Stimulated activated CD4-positive, alpha-beta T cell treated with anti-CD3 and anti-CD28 coated beads, Interleukin-15, amount 100 ng/mL, for 24 hours (primary cell): Measurements from ENCODE around the gene NTHL1.

Experiments
- DNase-seq: peaks from one replicate; pipeline ENCODE4 v3.0.0-alpha.2; 2020

Gene NTHL1

DNA sequence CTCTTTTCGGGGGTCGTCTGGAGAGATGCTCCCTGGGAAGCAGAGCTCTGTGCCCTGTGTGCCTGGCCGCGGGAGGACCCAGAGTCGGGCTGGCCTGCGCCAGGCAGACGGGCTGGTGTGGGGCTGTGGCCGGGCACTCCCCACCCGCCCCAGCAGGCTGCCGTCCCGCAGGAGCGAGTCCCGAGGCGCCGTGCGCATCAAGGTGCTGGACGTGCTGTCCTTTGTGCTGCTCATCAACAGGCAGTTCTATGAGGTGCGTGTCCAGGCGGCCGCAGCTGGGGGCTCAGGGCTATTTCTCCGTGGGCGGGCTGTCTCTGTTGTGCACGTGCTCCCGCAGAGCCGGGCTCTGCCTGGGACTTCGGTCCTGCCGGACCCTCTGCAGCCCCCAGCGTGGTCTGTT lies 15.2 kb upstream of the NTHL1 start:
- DNase-seq = no peak

DNA sequence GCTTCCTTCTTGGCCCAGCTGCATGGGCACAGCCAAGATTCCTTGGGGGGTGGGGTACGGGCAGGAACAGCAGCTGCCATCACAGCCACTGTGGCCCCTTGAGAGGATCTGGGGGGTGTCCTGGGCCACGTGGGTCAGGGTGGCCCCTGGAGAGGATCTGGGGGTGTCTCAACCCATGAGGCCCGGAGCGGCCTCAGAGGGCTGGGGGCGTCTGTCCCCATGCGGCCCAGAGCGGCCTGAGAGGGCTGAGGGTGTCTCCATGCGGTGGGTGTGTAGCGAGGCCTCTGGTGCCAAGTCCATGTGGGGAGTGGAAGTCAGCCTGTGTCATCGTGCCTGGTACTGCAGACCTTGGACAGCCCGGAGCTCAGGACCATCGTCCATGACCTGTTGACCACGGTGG lies 13.9 kb upstream of the NTHL1 start:
- DNase-seq = no peak

GRCh38 chr16:2061023-2061422 lies 13.4 kb upstream of the NTHL1 start:
- no peak for DNase-seq

GRCh38 chr16:2060346-2060745 lies 12.7 kb upstream of the NTHL1 start:
- DNase-seq = no peak

DNA sequence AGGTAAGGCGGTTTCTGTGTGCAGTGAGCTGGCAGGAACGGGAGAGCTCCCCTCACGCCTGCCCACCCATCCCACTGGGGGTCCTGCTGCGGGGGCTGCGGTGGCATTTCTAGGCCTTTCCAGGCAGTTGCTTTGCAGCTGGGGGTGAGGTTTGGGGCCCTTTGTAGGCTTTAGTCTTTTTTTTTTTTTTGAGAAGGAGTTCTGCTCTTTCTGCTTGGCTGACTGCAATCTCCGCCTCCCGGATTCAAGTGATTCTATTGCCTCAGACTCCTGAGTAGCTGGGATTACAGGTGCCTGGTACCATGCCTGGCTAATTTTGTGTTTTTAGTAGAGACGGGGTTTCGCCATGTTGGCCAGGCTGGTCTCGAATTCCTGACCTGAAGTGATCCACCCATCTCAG lies 11.2 kb upstream of the NTHL1 start:
- no peak for DNase-seq

DNA sequence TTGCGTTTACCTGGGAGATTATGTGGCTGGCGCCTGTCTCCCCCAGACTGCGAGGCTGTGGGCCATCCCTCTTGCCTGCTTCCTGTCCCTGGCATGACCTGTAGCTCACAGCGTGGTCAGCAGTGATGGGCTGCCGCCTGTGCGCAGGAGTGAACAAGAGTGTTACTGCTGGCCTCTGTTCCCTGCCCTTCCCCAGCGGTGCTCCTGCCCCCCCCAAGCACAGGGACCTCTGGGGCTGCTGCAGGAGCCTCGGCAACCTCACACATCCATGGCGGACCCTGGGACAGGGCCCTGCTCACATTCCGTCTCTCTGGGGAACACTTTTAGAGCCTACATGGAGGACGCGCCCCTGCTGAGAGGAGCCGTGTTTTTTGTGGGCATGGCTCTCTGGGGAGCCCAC lies 10.8 kb upstream of the NTHL1 start:
- no peak for DNase-seq

DNA sequence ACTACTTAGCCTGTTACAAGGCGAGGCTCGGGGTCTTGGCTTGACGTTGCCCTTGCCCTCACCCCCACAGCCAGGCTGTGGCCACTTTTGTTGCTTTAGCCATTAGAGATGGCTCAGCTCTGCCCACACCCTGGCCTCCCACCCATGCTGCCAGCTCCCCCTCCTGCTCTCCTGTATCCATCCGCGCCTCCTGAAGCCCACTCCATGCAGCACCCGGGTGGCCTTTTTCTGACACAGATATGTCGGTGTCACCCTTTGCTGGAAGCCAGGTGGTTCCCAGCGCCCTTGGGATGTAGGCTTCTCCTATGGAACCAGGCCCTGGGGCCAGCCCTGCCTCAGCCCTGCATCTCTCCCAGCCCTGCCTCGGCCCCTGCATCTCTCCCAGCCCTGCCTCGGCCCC lies 9.8 kb upstream of the NTHL1 start:
- no peak for DNase-seq

DNA sequence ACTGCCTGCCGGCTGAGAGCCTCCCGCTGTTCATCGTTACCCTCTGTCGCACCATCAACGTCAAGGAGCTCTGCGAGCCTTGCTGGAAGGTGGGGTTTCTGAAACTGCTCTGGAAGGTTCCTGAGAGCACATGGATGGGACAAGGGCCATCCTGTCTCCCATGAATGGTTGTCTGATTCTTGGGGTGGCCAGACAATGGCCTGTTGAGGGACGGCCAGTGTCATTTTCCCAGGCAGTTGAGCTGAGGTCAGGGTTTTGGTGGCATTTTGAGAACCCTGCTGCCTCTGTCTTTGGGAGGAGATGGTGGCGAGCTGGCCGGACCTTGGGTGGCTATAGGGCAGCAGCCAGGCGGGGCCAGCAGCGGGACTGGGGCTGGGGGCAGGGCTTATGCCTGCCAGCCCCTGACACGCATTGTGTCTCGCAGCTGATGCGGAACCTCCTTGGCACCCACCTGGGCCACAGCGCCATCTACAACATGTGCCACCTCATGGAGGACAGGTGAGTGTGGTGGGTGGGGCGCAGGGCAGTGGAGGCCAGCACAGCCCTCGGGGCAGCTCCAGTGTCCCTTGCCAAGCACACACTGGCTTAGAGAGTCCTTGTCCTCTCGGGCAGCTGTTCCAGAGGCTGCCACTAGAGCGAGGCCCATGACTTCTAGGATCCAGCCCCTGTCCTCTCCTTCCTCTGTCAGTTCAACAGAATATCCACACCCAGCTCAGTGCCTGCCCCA lies 9.2 kb upstream of the NTHL1 start:
- DNase-seq = no peak

DNA sequence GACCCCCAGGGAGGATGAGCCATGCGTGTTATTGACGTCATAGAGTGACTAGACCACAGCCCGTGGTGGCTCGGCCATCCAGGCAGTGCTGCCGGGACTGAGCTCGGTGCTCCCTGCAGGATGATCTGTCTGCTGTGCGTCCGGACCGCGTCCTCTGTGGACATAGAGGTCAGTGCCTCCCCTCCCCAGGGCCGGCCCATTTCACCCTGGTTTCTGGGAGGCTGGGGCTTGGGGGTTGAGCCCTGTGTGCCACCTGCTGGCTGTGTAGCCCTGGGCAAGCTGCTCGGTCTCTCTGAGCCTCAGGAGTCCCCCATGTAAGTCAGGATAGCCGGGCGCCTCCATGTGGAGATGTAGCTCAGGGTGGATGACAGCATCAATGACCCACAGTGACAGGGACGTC lies 8.4 kb upstream of the NTHL1 start:
- no peak for DNase-seq

DNA sequence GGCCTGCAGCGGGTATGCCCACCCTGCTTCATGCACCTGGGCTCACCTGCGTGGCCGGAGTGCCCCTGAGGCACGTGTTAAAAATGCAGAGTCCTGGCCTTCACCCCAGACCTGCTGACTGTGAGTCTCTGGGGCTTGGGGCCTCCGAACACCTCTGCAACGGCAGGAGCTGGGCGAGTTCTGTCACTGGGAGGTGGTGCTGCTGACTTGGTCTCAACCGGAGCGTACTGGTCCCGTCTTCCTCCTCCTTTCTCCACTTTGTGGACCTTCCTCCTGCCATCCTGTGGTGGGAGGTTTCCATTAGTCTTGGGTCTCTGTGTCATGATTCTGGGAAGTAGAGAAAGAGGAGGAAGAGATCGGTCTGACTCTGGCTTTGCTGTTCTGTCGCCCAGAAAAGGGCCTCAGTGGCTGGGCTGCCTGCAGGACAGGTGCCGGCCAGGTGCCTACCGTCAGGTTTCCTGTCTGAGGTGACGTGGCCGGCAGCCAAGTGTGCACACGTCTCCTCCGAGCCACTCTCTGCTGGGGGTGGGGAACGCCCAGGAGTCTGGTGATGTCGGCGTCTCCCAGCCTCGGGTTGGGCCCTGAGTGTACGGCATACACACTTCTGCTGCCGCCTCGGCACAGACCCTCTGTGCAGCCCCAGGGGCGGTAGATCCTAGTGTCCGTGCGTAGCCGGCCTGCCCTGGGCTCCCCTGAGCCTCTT lies 7.1 kb upstream of the NTHL1 start:
- DNase-seq = no peak

DNA sequence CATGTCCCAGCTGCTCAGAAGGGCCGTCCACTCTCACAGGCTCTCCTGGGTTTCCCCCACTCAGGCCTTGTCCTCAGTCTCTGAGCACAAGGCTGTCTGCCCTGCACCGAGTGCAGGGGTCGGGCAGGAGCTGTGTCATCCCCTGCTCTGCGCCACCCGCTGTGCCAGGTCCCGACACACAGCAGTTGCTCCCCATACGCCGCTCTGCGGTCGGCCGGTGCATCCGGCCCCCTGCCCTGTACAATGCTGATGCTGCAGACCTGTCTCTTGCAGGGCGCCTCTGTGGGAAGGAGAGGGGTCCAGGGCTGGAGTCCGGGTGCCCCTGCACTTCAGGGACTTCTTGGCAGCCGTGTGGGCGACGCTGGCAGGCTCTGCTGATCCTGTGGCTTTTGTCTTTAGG lies 6.3 kb upstream of the NTHL1 start:
- no peak for DNase-seq

DNA sequence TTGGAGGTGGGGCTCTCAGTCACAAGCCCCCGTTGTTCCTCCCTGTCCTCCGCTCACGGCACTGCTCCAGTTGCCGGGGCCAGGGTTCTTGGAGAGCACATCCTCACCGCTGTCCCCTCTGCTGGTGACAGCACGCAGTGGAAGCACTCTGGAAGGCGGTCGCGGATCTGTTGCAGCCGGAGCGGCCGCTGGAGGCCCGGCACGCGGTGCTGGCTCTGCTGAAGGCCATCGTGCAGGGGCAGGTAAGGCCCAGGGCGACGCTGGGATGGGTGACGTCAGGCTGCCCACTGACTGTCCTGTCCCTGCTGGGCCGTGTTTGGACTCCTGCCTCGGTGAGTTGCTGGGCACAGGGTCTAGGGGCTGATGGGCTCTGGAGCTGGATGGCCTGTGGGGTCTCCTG lies 5.6 kb upstream of the NTHL1 start:
- no peak for DNase-seq

GRCh38 chr16:2048116-2048543 lies 496 bp upstream of the NTHL1 start:
- no peak for DNase-seq

DNA sequence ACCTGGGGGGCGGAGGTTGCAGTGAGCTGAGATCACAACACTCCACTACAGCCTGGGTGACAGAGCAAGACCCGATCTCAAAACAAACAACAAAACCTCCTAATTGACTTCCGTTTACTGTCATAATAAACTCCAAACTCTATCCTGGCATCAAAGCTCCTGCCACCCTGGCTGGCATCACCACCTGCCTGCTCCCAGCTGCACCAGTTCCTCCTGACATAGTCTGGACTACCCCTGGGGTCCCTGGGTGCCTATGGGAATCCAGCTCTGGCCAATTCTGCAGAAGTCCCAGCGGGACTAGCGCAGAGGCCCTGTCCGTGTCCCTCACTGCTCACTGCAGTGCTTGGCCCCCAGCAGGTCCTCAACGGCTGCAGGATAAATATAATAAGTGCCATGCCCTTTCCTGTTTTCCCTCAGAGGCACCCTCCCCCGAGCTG lies 723 bp downstream of the NTHL1 start:
- DNase-seq = no peak

DNA sequence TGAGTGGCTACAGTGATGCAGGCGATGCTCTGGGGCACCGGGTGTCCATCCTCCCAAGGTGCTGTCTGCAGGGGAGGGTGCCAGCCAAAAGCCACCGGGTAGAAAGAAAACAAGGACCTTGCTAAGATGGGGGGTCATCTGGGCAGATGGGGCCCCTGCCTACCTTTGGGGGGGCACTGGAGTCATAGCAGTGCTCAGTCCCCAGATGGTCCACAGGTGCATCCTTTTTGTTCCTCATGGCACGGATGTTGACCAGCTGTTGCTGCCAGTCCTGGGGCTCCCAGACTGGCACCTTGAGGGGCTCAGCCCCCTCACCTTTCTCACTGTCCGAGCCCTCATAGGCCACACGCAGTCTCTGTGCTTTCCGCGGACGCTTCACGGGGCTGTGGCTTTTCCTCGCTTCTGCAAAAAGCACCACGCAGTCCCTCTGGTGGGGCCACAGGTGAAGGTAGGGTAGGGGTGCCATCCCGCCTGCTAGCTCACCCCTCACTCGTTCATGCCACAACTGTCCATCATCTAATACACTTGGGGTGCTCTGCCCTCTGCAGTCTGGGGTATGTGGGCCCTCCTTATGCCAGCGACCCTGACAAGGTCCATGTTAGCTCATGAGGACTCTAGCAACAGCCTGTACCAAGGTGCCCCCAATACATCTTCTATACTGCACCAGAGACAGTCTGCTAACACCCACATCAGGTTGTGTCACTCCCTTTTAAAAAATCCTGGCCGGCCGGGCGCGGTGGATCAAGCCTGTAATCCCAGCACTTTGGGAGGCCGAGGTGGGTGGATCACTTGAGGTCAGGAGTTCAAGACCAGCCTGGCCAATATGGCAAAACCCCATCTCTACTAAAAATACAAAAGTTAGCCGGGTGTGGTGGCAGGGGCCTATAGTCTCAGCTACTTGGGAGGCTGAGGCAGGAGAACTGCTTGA lies 1.4 kb downstream of the NTHL1 start:
- DNase-seq = no peak

GRCh38 chr16:2044541-2044940 lies 3.1 kb downstream of the NTHL1 start:
- DNase-seq = no peak

DNA sequence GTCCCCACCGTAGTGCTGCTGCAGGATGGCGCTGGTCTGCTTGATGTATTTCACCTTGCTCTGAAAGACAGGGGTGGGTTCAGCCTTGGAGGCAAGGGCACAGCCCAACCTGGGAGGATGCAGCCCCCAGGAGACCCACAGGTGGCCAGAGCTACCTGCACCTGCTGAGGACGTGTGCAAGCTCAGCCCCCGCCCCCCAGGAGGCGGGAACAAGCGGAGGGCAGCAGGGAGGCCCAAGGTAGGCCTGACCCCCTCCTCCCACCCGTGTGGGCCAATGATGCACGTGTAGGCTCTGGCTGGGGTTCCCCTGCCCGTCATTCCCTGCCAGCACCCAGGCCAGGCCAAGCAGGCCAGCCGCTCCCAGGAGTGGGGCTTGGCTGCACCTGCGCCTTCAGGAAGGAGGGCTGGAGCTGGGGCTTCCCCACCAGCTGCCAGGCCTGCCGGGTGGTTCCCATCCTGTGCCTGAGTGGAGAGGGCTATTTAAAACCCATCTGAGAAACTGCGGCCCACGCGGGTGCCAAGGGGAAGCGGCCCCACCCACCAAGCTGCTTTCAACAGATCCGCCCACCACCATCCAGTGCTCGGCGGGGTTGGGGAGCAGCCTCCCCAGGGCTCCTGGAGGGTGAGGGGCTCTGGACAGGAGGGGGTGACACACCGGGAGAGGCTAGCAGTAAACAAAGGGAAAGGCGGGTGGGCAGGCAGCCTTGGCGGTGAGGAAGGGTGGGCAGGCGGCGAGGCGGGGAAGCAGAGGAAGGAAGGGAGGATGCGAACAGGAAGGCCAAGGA lies 3.8 kb downstream of the NTHL1 start:
- DNase-seq = no peak

DNA sequence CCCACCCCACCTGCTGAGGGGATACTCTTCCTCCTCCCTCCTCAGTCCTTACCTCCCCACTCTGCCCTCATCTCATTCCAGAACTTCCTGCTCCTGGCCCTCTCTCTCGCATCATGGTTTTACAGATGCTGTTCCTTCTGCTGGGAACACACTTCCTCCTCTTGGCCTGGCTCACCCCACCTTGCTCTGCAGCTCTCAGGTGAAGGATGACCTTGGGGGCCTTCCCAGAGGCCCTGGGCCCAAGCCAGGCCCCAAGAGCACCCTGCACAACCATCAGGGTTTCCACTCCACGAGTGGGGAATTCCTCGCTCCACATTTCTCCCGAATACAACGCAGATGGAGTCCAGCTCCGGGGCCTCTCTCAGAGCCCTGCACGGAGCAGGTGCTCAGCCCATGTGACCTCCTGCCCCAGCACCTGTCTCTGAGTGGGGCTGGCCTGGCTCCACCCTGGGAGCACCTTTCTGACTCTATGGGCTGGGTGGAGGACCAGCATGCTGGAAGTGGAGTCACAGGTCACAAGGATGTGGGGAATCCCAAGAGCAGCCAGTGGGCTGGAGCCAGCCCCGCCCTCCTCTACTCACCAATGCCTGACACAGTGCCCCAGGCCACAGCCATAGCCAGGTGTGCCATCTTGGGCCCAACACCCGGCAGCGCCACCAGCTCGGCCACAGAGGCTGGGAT lies 4.5 kb downstream of the NTHL1 start:
- DNase-seq = no peak

- no peak for DNase-seq
Measured at GRCh38 chr16:2042171-2042985, 5.3 kb downstream of the NTHL1 start.

GRCh38 chr16:2040787-2041522 lies 6.7 kb downstream of the NTHL1 start:
- DNase-seq = no peak
